ENCODE data around the gene TDRD15. TPM values are rescaled to one million over a fixed set of nuclear protein-coding genes. Genes with fewer than 3 reads are reported as not detected.

Gene TDRD15
- polyA plus RNA-seq (2011; rRNA removed) (not detected in 2 replicates), polyA plus RNA-seq (2017; fragmentation: RNase III; extraction: RNeasy Plus Mini Kit Qiagen cat#74134 plus additional on column Dnase treatment) (not detected in 3 replicates), polyA minus RNA-seq (2011; rRNA and poly(A)+ RNA removed) (not detected in 2 replicates)
- not detected in 2 replicates for polyA plus RNA-seq (2012; cell fraction: cytosol; rRNA removed)
- not detected in 2 replicates for polyA plus RNA-seq (2012; cell fraction: nucleus; rRNA removed)

DNA sequence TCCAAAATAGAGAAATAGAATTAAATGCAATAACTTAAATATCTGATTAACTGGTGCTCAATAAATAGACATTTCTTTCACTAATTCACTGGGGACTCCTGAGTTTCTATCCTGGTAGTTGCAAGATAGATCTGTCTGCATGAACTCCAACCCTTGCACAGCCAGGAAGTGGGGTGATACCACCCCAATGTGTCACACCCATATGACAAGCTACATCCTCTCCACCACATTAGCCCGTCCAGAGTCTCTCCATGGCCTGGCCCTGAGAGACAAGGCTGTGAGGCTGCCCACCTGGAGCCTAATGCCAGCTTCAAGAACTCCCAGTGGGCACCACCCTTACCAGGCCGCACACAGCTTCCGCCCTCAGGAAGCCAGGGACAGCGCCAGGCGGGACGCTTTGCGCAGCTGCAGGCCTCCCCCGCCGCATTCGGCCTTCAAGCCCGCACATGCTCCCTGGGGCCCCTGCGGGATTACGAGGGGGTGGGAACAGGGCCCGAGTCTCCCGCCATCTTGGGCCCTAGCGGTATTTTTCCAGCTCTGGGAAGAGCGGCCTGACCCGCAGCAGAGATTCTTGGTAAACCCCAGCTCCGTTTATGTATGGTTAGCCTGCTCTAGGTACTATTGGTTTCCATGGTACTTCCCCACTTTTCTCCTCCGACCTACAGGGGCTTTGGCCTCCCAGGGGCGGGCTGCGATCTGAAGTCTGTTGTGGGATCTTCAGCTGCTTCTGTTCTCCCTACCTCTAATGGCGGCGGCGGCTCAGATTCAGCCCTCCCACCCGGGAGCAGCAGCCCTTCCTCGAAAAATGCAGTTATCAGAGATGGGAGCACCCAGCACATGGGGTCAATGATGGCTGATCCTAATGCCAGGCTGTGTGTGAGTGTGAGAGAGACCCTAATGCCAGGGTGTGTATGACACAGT, at the start of gene TDRD15:
Gene TDRD15, plus strand, starts transcription at position 496 of the 921 bp plus-strand sequence. CDS start 13,500 bp downstream, outside the sequence.
- Histone ChIP-seq H3K9me3 (no peaks in the 10 kb centered on the region), H3K4me2 (no peak within 1 kb of the TSS), H3K27ac (no peak within 1 kb of the TSS), H3K4me1 (no peaks in the 10 kb centered on the region), H3K4me3 (no peak within 1 kb of the TSS)
- CTCF ChIA-PET: no interaction called here
- WGBS (ENCODE audit: missing lambda C conversion rate): 62% methylated on average over 26 of the region's 27 CpGs
- FAIRE-seq: no peak
- TF ChIP-seq, protein P1, sequence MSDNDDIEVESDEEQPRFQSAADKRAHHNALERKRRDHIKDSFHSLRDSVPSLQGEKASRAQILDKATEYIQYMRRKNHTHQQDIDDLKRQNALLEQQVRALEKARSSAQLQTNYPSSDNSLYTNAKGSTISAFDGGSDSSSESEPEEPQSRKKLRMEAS (IDR thresholded peaks at IDR 0.05): no peak
- TF ChIP-seq CBX2 (IDR thresholded peaks at IDR 0.05; ENCODE audit: borderline replicate concordance, low read depth): no peak
- TF ChIP-seq JUNB (IDR thresholded peaks at IDR 0.05): no peak
- TF ChIP-seq, protein P2, sequence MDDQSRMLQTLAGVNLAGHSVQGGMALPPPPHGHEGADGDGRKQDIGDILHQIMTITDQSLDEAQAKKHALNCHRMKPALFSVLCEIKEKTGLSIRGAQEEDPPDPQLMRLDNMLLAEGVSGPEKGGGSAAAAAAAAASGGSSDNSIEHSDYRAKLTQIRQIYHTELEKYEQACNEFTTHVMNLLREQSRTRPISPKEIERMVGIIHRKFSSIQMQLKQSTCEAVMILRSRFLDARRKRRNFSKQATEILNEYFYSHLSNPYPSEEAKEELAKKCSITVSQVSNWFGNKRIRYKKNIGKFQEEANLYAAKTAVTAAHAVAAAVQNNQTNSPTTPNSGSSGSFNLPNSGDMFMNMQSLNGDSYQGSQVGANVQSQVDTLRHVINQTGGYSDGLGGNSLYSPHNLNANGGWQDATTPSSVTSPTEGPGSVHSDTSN (IDR thresholded peaks at IDR 0.05): no peak
- TF ChIP-seq, protein P3, sequence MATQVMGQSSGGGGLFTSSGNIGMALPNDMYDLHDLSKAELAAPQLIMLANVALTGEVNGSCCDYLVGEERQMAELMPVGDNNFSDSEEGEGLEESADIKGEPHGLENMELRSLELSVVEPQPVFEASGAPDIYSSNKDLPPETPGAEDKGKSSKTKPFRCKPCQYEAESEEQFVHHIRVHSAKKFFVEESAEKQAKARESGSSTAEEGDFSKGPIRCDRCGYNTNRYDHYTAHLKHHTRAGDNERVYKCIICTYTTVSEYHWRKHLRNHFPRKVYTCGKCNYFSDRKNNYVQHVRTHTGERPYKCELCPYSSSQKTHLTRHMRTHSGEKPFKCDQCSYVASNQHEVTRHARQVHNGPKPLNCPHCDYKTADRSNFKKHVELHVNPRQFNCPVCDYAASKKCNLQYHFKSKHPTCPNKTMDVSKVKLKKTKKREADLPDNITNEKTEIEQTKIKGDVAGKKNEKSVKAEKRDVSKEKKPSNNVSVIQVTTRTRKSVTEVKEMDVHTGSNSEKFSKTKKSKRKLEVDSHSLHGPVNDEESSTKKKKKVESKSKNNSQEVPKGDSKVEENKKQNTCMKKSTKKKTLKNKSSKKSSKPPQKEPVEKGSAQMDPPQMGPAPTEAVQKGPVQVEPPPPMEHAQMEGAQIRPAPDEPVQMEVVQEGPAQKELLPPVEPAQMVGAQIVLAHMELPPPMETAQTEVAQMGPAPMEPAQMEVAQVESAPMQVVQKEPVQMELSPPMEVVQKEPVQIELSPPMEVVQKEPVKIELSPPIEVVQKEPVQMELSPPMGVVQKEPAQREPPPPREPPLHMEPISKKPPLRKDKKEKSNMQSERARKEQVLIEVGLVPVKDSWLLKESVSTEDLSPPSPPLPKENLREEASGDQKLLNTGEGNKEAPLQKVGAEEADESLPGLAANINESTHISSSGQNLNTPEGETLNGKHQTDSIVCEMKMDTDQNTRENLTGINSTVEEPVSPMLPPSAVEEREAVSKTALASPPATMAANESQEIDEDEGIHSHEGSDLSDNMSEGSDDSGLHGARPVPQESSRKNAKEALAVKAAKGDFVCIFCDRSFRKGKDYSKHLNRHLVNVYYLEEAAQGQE (IDR thresholded peaks at IDR 0.05): no peak
- no peak for TF ChIP-seq FOSB (CRISPR knock-in tag; IDR thresholded peaks at IDR 0.05)
- no peak for DNase-seq (ENCODE audit: low read depth in 1 of 2, low spot score in 1 of 2)
- peak in 1 of 2 experiments; percentile 43; a peak in 1 of 6 replicates for ATAC-seq
- POLR2A ChIA-PET: no interaction called here

DNA sequence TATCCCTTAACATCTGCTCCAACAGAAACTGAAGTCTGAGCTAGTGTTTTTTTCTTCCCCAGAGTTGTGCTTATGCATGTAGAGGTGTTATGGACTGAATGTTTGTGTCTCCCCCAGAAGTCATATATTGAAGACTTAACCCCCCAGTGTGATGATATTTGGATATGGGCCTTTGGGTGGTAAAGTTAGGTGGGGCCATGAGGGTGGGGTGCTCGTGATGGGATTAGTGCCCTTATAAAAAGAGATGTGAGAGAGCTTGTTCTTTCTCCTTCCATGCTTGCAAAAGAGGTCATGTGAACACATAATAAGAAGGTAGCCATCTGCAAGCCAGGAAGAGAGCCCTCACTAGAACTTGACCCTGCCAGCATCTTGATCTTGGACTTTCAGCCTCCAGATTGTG, 45.5 kb upstream of the TDRD15 start:
- Histone ChIP-seq H3K9me3 (no peaks in the 10 kb centered on the region), H3K27ac (no peak overlapping the region), H3K4me3 (no peak overlapping the region), H3K4me1 (no peaks in the 10 kb centered on the region), H3K4me2 (no peak overlapping the region)
- no peak for ATAC-seq
- TF ChIP-seq BHLHE40 (IDR thresholded peaks at IDR 0.05; ENCODE audit: low read depth, low read length) (no peak), MAZ (IDR thresholded peaks at IDR 0.05; ENCODE audit: borderline replicate concordance, low read depth, low read length) (no peak), PHF8 (IDR thresholded peaks at IDR 0.05; ENCODE audit: borderline replicate concordance, low read depth) (no peak), EP300 (IDR thresholded peaks at IDR 0.05) (no peak), ESRRA (IDR thresholded peaks at IDR 0.05; ENCODE audit: borderline replicate concordance, low read length) (no peak), EHF (CRISPR knock-in tag; IDR thresholded peaks at IDR 0.05) (no peak), FOSB (CRISPR knock-in tag; IDR thresholded peaks at IDR 0.05) (no peak), NFE2L2 (conservative IDR thresholded peaks at IDR 0.05; ENCODE audit: low read length) (no peak), RFX5 (IDR thresholded peaks at IDR 0.05) (no peak), CHD4 (IDR thresholded peaks at IDR 0.05; ENCODE audit: borderline replicate concordance) (no peak)
- TF ChIP-seq, protein P4, sequence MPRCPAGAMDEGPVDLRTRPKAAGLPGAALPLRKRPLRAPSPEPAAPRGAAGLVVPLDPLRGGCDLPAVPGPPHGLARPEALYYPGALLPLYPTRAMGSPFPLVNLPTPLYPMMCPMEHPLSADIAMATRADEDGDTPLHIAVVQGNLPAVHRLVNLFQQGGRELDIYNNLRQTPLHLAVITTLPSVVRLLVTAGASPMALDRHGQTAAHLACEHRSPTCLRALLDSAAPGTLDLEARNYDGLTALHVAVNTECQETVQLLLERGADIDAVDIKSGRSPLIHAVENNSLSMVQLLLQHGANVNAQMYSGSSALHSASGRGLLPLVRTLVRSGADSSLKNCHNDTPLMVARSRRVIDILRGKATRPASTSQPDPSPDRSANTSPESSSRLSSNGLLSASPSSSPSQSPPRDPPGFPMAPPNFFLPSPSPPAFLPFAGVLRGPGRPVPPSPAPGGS (IDR thresholded peaks at IDR 0.05): no peak
- TF ChIP-seq, protein P5, sequence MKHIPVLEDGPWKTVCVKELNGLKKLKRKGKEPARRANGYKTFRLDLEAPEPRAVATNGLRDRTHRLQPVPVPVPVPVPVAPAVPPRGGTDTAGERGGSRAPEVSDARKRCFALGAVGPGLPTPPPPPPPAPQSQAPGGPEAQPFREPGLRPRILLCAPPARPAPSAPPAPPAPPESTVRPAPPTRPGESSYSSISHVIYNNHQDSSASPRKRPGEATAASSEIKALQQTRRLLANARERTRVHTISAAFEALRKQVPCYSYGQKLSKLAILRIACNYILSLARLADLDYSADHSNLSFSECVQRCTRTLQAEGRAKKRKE (CRISPR knock-in tag; IDR thresholded peaks at IDR 0.05; ENCODE audit: low read depth): no peak
- TF ChIP-seq, protein P6, sequence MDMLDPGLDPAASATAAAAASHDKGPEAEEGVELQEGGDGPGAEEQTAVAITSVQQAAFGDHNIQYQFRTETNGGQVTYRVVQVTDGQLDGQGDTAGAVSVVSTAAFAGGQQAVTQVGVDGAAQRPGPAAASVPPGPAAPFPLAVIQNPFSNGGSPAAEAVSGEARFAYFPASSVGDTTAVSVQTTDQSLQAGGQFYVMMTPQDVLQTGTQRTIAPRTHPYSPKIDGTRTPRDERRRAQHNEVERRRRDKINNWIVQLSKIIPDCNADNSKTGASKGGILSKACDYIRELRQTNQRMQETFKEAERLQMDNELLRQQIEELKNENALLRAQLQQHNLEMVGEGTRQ (IDR thresholded peaks at IDR 0.05): no peak
- TF ChIP-seq, protein P7, sequence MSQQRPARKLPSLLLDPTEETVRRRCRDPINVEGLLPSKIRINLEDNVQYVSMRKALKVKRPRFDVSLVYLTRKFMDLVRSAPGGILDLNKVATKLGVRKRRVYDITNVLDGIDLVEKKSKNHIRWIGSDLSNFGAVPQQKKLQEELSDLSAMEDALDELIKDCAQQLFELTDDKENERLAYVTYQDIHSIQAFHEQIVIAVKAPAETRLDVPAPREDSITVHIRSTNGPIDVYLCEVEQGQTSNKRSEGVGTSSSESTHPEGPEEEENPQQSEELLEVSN (IDR thresholded peaks at IDR 0.05; ENCODE audit: borderline replicate concordance, low read depth): no peak
- CTCF ChIA-PET: interaction anchor here (0.6 kb wide), 1 partner anchor 122 kb away, joined by 3 read pairs; no protein-coding TSS in a partner anchor
- 3% methylated on average over 1 of the region's 1 CpG for WGBS (ENCODE audit: missing lambda C conversion rate)
- POLR2A ChIA-PET: no interaction called here
- no peak for DNase-seq (ENCODE audit: low read depth in 1 of 2, low spot score in 1 of 2)
- FAIRE-seq: no peak
